HG02763 (cell line): ENCODE measurements around the gene KIAA0930.
"Not testable (repeated sequence)": the region's sequence is repeated elsewhere in the genome, so short reads cannot be mapped to it uniquely, and the experiment has no call there.

ENCODE experiments used
- ATAC-seq: cut with Tn5 transposase; IDR thresholded peaks from one replicate; pipeline ENCODE4 v1.9.1; 2021; ENCODE audit warnings: mild to moderate bottlenecking, moderate library complexity; ENCODE audit not compliant: unreplicated experiment

KIAA0930 gene

DNA sequence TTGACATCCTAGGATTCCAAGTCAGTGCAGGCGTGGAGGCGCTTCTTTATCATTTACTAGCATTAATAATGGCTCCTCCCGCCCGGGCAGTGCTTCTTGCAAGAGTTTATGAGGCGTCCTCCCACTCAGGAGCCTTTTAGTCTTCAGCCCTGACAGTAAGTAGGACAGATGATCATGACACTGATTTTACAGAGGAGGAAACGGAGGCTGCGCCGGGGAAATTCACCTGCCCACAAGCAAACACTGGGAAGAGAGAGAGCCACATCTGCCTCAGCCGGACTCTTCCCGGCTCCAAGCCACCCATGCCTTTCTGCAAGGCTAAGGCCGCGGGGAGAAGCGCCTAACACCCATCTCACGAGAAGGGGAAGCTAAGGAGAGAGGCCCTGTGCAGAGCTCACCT lies 35.9 kb downstream of the KIAA0930 start:
- no peak for ATAC-seq

DNA sequence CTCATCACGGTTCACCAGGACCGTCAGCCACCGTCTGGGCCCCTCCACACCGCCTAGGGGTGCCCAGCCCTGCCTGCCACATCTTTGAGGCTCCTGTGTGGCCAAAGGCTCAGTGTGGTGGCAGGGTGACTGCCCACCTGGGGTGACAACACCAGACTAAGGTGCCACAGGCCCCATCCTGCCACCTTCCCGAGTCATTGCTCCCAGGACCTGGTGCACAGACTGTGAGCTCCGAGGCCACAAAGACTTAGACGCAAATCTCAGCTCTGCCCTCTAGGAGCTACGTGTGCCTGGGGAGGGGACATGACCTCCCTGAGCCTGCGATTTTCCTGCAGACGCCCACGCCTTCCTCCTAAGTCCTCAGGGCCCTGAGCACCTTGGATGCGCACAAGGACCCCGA lies 36.5 kb downstream of the KIAA0930 start:
- no peak for ATAC-seq

DNA sequence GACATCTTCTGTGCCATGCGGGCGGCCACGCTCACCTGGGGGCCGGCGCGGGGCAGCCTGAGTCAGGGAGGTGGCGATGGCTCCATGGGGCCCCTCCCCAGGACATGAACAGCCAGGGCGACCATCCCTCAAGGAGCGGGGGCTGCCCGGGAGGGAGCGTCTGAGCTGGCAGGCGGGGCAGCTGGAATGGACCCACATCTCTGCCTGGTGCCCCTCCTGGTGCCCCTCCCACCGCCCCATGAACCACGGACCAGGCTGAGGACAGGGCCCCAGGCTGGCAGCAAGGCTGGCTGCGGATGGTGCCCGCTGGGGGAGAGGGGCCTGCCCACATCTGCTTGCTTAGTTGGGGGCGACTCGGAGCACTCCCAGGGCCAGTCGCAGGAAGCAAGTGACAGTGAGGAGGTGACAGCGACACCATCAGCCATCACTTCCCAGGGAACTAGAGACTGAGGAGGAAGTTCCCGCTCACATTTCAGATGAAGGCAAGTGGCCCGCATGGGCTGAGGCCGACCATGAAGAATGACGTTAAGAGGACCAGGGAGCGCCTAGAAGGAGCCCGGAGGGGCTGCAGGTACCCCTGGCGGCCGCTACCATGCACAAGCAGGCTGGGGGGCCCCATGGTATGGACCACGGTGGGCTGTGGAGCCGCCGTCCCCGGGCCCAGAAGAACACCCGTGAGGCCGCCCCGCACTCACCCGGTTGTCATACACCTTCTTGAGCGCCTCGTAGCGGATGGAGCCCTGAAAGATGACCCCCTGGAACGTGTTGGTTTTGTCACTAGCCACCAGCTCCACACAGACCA lies 37.3 kb downstream of the KIAA0930 start:
- ATAC-seq, result no peak

DNA sequence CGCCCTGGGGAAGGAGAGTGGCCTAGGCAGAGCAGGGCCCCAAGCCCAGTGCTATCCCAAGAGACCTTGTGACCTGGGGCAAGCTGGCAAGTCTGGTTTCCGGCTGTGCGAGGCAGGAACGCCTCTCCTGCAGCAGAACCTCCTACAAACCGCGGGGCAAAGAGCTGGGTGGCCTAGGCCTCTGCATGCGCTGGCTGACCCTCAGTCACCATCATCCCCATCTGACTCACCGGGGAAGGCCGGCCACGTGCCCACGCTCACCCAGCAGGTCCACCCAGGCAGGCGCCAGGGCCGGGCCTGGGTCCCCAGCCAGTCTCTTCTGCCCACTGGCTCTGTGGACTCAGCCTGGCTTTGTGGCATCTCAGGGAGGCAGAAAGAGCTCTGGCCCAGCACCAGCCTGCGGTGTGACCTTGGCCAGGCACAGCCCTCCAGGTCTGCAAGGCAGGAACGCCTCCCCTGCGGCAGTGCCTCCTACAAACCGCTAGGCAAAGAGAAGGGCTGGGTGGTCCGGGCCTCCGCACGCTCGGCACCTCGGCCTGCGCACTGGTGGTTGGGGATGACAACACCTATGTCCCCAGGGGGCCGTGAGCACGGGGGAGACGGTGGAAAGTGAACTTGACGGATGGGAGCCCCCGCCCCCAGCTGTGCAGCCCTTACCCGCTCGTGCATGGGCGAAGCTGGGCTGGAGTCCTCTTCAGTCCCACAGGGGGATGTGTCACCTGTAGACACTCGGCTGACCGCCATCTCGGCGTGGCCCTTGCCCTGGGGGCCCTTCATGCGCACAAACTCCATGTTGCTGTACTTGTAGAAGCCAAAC lies 38.2 kb downstream of the KIAA0930 start:
- ATAC-seq, result no peak

DNA sequence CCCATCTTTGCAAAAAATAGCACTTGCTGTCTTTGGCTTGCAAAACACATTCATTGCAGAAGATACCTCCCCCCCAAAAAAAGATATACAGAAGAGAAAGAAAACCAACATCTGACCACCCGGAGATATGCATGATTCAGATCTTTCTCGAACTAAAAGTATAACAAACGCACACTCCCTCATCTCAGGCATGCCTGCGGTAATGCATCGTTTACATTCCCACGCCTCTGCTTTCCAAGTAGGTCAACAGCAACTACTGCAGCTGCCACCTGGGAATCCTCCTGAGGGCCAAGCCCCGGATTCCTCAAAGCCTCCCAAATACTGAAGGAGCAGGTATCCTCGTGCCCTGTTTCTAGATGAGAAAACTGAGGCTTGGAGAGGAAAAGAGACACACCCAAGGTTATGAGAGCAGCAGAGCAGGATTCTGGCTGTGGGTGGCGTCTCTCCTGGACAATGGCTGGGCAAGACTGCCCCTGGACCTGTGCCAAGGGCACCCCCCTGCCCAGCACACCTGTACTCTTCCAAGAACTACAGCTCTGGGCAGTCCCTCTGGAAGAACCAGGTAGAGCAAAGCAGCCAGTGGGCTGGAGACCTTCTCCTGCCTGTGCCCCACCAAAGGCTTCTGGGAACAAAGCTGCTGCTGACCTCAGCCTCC lies 38.9 kb downstream of the KIAA0930 start:
- no peak for ATAC-seq

DNA sequence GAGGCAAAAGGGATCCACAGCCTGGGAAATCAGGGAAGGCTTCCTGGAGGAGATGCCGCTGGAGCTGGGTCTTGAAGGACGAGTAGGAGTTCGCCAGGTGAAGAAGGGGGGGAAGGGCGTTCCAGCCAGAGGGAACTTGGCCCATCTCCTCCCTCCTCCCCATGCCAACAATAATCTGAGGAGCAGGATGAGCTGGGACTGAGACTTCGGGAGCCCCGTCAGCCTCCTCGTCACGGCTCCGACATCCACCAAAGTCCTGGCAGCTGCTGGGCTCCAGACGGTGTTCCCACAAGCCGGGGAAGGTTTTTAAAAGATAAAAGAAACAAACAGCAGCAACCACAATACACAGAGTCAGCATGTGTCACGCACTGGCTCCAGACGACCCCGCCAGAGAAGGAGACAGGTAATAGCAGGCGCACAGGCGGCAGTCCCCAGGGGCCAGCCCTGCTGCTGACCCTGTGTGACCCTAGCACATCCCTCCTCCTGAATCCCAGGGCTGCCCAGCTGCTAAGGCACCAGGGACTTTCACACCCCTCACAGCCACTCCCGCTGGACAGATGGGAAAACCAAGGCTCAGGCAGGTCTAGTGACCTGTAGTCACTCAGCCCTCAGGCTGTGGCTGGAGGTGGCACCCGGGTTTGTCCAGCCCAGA lies 39.7 kb downstream of the KIAA0930 start:
- ATAC-seq, result no peak

DNA sequence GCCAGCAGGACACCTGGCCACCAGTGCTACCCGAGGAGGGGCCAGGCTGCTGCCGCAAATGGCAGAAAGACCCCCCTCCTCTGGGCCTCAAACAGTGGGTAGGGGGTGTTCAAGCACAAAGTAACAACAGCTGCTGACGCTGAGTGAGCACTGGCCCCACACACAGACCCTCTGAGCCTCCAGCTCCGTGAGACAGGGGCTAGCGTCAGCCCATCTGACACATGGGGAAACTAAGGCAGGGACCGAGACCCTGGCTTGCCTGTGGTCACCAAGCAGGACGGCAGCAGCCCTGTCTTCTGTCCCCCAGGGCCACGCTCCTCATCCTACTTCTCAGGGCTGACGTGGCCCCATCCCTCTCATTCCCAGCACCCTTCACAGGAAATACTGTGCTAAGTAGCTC lies 40.5 kb downstream of the KIAA0930 start:
- no peak for ATAC-seq

DNA sequence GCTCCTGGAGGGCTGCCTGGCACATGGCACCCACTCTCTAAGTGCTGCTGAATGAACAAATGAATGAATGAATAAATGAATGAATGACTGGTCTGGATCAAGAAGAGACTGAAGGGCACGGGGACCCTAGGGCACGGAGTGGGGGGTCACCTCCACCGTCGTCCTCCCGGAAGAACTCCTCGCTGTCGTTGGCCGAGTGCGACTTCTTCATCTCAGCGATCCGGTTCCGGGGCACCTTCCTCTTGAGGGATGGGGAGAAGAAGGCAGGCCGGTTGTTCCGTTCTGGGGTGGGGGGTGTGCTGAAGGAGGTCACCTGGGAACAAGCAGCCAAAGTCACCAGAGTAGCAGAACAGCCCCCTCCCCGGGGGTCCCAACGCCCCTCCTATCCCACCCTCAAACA lies 41.0 kb downstream of the KIAA0930 start:
- ATAC-seq, result no peak

DNA sequence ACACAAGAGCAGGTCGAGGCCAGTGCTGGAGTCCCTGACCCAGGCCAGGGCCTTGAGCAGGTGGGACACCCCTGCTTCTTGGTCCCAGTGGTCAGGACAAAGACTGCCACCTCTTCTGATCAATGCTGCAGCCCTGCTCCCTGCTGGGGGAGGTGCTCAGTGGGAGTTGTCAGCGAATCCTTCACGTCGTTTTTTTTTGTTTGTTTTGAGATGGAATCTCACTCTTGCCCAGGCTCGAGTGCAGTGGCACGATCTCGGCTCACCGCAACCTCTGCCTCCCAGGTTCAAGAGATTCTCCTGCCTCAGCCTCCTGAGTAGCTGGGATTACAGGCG lies 42.3 kb downstream of the KIAA0930 start:
- no peak for ATAC-seq

DNA sequence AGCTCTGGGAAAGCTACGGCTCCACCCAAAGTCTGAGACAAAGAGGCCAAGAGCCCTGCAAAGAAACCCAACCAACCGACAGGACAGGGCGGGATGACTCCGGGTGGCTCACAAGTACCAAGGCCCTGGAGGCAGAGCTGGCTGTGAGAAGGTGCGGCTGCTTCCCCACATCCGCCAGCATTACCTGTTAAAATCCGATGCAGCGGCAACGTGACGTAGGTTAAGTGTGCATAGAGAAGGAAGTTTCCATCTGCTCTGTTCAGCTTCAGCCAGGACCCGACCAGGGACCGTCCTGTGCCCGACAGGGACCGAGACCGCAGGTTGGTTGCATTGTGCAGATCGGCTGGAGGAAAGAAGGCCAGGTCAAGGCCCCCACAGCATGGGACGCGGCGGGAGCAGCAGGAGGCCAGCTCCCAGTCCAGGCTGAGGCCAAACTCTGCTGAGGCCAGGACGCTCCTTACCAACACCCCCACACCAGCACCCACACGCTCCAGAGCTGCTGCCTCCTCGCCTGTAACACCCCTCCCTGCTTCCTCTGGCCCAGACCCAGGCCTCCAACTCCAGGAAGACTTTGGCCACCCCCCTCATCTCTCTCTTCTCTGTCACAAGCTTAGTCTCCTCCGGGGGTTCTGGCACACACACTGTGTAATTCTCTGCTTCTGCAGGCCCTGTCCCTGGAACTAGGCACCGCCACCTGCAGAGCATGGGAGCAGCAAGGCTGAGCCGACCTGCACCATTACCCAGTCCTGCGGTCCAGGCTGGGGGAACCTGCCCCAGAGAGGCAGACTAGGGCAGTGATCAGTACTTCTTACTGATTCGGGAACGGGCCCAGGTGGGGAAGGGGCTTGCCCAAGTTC lies 42.9 kb downstream of the KIAA0930 start:
- no peak for ATAC-seq

DNA sequence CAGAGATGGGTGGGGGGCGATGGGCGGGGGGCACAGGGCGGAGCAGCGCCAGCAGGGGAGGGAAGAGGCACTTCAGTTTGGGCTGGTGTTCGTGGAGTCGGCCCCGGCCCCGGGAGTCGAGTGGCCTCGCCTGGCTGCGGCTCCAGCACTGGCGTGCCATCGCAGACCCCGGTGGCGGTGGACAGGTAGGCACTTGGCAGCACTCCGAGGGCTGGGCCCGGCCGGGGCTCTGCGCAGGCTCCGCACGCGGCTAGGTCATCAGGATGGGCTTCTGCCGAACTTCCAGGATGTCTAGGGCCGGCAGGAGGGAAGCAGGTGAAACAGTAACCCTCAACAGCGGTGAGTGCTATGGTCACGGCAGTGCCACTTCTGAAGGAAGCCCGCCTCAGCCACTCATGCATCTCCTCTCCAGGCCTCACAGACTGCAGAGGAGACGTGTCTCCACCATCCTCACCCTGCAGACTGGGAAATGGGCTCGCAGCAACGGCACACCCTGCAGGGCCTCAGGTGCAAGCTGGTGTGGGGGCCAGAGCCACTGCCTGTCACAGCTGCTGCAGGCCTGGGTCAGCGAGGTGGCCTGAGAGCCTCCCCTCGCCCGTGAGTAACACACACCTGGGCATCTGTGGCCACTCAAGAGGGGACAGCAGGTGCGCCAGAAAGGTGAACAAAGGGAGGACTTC lies 43.6 kb downstream of the KIAA0930 start:
- ATAC-seq, result no peak

DNA sequence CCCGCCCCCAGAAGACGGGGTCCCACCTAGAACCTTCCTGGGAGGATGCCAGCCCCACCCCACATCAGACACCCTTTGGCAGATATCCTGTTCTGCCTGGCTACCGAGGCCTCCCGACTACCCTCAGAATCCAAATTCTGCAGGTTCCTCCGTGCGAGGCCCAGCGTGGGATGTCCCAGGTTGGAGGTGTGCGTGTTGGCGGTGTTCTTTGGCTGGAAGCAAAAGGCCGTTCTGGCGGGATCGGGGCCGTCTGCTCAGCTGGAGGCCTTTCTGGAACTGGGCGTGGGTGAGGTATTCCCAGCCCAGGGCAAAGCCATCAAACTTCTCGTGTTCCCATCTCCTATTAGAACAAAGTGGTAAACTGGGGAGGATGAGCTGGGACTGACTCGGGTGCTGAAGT lies 44.4 kb downstream of the KIAA0930 start:
- ATAC-seq, result no peak

DNA sequence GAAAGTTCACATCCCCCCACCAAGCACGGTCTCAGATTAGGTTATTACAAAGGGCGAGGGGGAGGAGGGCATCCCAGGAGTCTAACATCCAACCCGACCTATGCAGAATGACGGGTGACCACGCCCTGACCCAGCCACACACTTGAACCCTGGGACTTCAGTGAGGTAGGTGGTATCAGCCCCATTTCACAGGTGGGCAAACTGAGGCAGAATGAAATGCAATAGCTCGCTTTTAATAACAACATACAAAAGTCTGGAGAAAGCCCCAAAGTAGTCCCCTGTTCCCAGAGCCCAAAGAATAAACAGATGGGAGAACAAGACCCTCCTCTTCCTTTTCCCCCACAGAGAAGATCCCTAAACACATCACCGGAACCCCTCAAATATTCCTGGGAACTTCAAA lies 45.1 kb downstream of the KIAA0930 start:
- no peak for ATAC-seq

DNA sequence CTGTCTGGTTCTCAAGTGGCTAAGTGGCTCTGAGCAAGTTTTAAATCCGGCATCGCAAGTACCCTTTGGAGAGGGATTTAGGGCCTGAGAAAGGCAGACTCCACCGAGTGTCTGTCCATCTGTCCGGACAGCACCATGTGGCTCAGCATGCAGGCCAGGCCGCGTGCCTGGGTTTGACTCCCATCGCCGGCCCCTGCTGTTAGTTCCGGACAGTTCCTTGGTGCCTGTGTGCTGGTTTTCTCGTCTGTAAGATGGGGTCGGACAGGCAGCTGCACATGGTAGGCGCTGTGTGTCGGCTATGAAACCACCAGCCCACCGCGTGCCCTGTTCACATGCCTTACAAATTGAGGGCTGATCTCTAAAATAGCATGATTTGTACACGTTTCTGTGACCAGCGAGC lies 46.0 kb downstream of the KIAA0930 start:
- no peak for ATAC-seq

DNA sequence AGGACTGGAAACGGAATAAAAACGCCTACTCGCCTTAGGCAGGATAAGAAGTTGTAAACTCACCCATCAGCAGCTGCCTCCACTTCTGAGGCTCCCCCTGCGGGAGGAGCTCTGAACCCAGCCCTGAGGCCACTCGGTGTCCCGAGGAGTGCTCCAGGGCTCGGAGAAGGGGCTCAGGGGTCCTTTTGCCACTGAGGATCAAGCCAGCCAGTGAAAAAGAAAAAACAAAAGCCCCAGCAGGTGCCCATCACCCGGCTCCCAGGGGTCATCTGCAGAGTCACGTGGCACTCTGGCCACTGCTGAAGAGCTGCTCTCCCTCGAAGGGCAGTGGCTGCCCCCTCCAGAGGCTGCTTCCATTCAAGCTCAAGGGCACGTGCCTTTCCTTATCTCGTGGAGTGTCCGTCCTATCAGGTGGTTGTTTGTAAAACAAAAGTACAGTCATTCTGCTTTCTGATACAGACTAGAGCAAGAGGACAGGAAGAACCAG lies 48.0 kb downstream of the KIAA0930 start:
- no peak for ATAC-seq

DNA sequence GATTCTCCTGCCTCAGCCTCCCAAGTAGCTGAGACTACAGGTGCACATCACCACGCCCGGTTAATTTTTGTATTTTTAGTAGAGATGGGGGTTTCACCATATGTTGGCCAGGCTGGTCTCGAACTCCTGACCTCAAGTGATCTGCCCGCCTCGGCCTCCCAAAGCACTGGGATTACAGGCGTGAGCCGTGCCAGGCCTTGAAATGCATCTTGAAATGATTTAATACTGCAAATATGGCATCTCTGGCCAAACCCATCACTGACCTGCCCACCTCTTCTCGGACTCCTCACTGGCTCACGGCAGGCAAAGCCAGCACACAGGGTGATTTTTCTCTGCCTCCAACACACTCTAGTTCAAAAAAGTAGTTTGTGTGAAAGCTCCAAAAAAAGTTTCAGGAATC lies 48.9 kb downstream of the KIAA0930 start:
- ATAC-seq, result not testable (repeated sequence)

DNA sequence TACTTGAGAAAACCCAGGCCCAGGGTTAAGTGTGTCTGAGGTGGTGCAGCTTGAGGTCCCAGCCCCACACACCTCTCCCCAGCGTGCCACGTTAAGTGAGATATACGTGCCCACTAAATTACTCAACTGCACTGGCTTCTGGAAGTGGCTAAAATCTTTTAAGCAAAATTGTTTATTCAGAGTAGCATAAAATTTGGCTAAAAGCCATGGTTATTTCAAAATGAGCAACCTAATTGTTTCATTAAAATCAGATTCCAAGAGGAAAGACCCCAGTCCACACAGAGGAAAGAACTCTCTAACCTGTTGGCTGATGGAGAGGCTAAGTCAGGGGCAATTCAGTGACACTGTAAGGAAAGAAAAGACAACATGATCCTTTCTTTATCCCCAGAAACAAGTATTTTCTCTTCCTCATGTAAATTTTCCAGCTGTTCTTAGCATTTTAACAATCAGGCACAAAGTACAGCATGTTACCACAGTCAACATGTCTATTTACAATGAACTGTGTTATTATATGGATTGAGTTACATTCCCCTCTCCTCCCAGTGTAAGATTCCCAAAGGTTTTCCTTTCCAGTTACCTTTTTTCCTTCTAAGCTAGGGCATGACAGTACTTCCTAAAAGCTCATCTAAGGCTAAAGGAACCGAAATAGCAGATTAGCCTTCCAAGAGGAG lies 50.4 kb downstream of the KIAA0930 start:
- ATAC-seq, result no peak

DNA sequence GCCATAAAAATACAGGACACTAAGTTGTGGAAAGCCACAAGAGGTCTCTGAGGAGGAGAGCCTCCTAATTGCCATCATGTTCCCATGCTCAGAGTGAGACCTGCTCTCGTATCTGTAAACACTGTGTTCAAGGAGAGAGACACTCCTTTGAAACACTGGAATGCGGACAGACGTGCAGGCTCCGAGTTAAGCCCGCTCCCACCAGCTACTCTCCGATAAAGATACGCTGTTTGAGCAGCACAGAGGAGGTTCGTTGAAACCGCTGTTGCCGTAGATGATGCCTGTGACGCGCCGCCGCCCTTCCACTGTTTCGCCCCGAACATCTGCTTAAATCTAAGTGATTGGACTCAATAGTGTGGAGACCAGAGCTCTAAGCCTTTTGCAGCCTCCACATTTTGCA lies 51.9 kb downstream of the KIAA0930 start:
- no peak for ATAC-seq

DNA sequence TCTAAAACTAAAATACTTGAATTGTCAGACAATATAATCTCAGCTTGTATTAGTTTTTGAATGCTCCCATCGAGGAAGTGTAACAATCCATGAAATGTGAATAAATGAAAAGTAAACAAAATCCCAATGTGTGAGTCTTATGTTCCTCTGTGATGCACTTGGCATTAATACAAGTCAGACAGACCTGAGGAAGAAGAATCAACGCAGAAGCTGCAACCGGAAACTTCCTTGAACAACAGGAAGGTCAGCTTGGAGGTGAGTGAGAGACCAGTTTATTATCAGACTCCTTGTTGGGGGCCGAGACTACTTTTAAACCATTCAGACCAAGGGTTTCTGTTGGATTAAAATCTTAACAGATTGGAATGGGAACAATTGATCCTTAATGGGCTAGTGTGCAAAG lies 52.8 kb downstream of the KIAA0930 start:
- no peak for ATAC-seq
